ENCODE results near the gene RNF8.
A peak's percentile ranks its signal among the peaks of the same experiment; 100 is the strongest.
"Not testable (repeated sequence)": the region's sequence is repeated elsewhere in the genome, so short reads cannot be mapped to it uniquely, and the experiment has no call there.

RNF8 gene, protein sequence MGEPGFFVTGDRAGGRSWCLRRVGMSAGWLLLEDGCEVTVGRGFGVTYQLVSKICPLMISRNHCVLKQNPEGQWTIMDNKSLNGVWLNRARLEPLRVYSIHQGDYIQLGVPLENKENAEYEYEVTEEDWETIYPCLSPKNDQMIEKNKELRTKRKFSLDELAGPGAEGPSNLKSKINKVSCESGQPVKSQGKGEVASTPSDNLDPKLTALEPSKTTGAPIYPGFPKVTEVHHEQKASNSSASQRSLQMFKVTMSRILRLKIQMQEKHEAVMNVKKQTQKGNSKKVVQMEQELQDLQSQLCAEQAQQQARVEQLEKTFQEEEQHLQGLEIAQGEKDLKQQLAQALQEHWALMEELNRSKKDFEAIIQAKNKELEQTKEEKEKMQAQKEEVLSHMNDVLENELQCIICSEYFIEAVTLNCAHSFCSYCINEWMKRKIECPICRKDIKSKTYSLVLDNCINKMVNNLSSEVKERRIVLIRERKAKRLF

DNA sequence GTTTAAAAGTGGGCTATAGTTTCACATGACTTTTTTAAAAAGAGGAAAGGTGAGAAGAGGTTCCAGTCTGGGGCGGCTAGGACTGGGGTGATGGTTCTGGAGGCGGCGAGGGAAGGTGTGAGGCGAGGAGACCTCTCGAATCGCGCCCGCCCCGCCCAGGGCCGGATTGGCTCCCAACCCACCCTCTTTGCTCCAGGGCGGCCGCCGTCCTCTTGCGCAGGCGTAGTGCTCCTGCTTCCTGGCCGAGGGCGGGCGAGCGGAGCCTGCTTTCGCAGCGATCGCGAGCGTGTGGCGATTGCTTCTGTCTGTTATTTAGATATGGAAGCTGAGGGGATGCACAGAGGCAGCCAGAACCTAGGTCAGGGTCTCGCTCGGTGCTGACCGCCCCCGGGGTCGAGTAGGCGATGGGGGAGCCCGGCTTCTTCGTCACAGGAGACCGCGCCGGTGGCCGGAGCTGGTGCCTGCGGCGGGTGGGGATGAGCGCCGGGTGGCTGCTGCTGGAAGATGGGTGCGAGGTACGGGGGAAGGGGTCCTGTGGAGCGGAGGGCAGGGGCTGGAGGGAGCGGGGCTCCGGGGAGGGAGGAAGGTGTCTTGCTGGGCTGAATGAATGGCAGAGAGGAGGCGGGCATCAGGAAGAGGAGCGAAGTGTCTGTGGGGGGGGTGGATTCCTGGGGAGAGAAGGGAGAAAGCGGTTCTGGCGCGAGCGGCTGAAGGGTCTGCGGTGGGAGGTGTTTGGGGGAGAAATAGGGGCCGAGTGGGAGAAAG, at the start of gene RNF8:
Gene RNF8, plus strand, starts transcription at position 223 of the 765 bp plus-strand sequence. Its CDS starts 182 bp downstream, at position 405.
- peak; percentile 92 for DNase-seq (ENCODE audit: extremely low read depth, insufficient read length)
- H3K36me3 ChIP-seq (ENCODE audit: control insufficient read depth, insufficient read depth, low read length), result no peaks in the 10 kb centered on the region
- H3K27me3 ChIP-seq (replicated peaks; ENCODE audit: control insufficient read depth, insufficient read depth, low read length), result no peaks in the 10 kb centered on the region
- TF ChIP-seq, protein P1, sequence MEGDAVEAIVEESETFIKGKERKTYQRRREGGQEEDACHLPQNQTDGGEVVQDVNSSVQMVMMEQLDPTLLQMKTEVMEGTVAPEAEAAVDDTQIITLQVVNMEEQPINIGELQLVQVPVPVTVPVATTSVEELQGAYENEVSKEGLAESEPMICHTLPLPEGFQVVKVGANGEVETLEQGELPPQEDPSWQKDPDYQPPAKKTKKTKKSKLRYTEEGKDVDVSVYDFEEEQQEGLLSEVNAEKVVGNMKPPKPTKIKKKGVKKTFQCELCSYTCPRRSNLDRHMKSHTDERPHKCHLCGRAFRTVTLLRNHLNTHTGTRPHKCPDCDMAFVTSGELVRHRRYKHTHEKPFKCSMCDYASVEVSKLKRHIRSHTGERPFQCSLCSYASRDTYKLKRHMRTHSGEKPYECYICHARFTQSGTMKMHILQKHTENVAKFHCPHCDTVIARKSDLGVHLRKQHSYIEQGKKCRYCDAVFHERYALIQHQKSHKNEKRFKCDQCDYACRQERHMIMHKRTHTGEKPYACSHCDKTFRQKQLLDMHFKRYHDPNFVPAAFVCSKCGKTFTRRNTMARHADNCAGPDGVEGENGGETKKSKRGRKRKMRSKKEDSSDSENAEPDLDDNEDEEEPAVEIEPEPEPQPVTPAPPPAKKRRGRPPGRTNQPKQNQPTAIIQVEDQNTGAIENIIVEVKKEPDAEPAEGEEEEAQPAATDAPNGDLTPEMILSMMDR (IDR thresholded peaks at IDR 0.05; ENCODE audit: insufficient read depth, low read length, poor library complexity, severe bottlenecking), result no peak
- H3K4me3 ChIP-seq (replicated peaks; ENCODE audit: low read depth, low read length), result peak within 1 kb of the TSS; percentile 93

DNA sequence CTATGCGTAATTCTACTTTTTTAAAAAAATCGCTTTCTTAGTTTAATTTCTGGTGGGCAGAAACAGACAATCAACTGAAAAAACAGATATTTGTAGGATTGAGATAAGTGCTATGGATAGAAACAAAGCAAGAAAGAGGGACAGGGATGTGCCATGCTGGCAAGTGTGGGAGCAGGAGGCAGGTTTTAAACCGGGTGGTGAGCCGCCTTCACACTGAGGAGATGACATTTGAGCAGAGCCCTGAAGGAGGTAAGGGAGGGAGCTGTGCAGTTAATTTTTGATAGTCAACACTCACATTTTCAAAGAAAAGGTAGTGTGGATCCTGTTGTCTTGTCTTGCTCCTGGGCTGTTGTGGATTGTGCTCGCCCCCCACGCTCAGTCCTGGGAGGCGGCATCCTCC, 49.0 kb upstream of the RNF8 start:
- DNase-seq (ENCODE audit: extremely low read depth, insufficient read length), result no peak
- TF ChIP-seq, protein P1 (IDR thresholded peaks at IDR 0.05; ENCODE audit: insufficient read depth, low read length, poor library complexity, severe bottlenecking), result no peak
- Histone ChIP-seq H3K36me3 (ENCODE audit: control insufficient read depth, insufficient read depth, low read length) (peaks cover 2% of the 10 kb centered on the region), H3K27me3 (replicated peaks; ENCODE audit: control insufficient read depth, insufficient read depth, low read length) (no peaks in the 10 kb centered on the region), H3K4me3 (replicated peaks; ENCODE audit: low read depth, low read length) (no peak overlapping the region)

DNA sequence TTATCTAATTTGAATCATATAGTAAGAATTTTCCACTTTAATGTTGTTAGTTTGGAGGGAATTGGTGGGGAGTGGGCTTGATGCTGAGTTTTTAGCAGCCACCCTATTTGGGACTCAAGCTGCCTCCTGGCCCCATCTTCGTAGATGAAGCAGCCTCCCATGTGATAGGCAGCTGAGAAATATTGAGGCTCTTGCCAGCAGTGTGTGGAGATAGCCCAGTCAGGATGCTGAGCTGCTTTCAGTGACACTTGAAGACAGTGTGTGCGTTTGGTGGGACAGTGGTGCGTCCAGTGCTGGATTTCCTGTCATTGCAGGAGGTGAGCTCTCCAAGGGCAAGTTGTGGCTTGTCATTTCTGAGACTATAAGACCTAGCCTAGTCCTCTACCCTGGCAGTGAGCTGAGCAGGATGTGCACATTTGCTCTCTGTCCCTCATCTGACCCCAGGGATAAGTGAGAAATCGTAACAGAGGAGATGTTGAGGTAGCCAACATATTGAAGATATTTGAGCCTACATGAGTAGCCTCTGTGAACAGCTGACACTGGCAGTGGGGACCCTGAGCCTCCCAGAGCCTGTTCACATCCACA, 47.9 kb upstream of the RNF8 start:
- H3K36me3 ChIP-seq (ENCODE audit: control insufficient read depth, insufficient read depth, low read length), result peaks cover 2% of the 10 kb centered on the region
- TF ChIP-seq, protein P1 (IDR thresholded peaks at IDR 0.05; ENCODE audit: insufficient read depth, low read length, poor library complexity, severe bottlenecking), result no peak
- no peak overlapping the region for H3K4me3 ChIP-seq (replicated peaks; ENCODE audit: low read depth, low read length)
- H3K27me3 ChIP-seq (replicated peaks; ENCODE audit: control insufficient read depth, insufficient read depth, low read length), result no peaks in the 10 kb centered on the region
- DNase-seq (ENCODE audit: extremely low read depth, insufficient read length), result no peak

DNA sequence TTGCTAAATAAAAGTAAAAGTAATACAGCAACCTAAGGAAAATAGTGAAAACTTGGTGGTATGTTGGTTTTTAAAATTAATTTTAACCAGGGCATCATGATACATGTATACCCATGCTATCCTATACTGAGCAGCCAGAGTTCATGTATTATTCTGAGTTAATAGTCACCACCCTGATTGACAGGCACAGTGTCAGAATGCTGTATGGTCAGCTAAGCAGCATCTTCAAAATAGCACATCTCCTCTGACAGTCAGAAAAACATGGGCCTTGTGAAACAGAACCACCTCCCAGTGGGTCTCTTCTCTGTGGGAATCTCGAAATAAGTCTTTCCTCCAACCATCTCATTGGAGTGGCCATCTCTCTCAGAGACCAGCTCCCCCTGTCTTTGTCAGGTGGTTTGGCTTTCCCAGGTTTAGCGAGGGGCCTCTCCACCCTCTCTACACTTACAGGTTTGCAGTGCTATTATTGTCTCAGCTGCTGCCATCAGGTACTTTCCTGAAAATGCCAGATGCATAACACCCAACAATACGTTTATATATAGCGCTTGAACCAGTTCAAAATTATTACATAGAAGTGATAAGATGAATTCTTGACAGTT, 47.1 kb upstream of the RNF8 start:
- TF ChIP-seq, protein P1 (IDR thresholded peaks at IDR 0.05; ENCODE audit: insufficient read depth, low read length, poor library complexity, severe bottlenecking), result peak; percentile 34
- Histone ChIP-seq H3K4me3 (replicated peaks; ENCODE audit: low read depth, low read length) (no peak overlapping the region), H3K36me3 (ENCODE audit: control insufficient read depth, insufficient read depth, low read length) (peaks cover 2% of the 10 kb centered on the region), H3K27me3 (replicated peaks; ENCODE audit: control insufficient read depth, insufficient read depth, low read length) (no peaks in the 10 kb centered on the region)
- DNase-seq (ENCODE audit: extremely low read depth, insufficient read length), result no peak

DNA sequence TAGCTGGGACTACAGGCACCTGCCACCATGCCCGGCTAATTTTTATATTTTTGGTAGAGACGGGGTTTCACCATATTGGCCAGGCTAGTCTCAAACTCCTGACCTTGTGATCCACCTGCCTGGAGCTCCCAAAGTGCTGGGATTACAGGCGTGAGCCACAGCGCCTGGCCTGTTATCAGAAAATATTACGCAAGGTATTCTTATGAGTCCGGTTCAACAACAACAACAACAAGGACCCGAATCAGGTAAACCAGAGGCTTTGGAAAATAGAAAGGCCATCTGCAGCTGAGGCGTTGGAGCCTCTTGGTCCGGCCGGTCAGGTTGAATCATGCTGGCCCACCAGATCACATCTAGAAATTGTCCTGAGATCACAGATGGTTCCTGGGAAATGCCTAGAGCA, 46.3 kb upstream of the RNF8 start:
- H3K4me3 ChIP-seq (replicated peaks; ENCODE audit: low read depth, low read length); H3K36me3 ChIP-seq (ENCODE audit: control insufficient read depth, insufficient read depth, low read length); H3K27me3 ChIP-seq (replicated peaks; ENCODE audit: control insufficient read depth, insufficient read depth, low read length); DNase-seq (ENCODE audit: extremely low read depth, insufficient read length): not testable (repeated sequence)
